A549 (cell line): ENCODE results near the gene QKI. TPM values are rescaled to one million over a fixed set of nuclear protein-coding genes. Genes with fewer than 3 reads are reported as not detected.

Source experiments
- ATAC-seq, 2 experiments: fragments of 200-7000 bp in 1 of 2; fragments of >200 bp in 1 of 2; cut with Nextera tagmentation in 1 of 2; cut with Tn5 transposase in 1 of 2; 3 replicates each; pipeline versions ENCODE4 v1.8.0 to v1.9.1; 2018 to 2020; ENCODE audit warnings: mild to moderate bottlenecking in 1 of 2, moderate library complexity in 1 of 2
- CTCF ChIA-PET: fragments of 300-600 bp; sonication (Branson Sonifier 250); formaldehyde crosslinking; extraction: SDS; loops from one replicate; lab custom pipeline; 2021; ENCODE audit warnings: antibody characterized with exemption, inconsistent platforms; lab: Yijun Ruan, JAX
- POLR2A ChIA-PET: fragments of 350-600 bp; formaldehyde crosslinking; extraction: SDS; loops from one replicate; lab custom pipeline; 2021; ENCODE audit warnings: antibody characterized with exemption, inconsistent platforms; lab: Yijun Ruan, JAX
- DNase-seq, 2 experiments: peaks; one replicate each; pipeline versions ENCODE4 v3.0.0 to v3.0.0-alpha.2; 2011 to 2016; ENCODE audit warnings: low read depth in 1 of 2, low spot score in 1 of 2
- FAIRE-seq: peaks from 2 replicates; lab custom pipeline; 2011; peaks lifted over from hg19 to GRCh38; lab: Jason Lieb, UNC
- H3K27ac ChIP-seq, 2 experiments: fragments of >200 bp; sonication (Bioruptor Twin); formaldehyde crosslinking; 3 replicates each; pipeline ENCODE4 v1.5.1; 2016 to 2017
- H3K4me1 ChIP-seq: fragments of >200 bp; sonication (Bioruptor Twin); formaldehyde crosslinking; 3 replicates; pipeline ENCODE4 v1.6.1; 2016
- H3K4me2 ChIP-seq: fragments of >200 bp; sonication (Bioruptor Twin); formaldehyde crosslinking; 3 replicates; pipeline ENCODE4 v1.6.1; 2016
- H3K4me3 ChIP-seq: fragments of >200 bp; sonication (Bioruptor Twin); formaldehyde crosslinking; 3 replicates; pipeline ENCODE4 v1.5.1; 2016
- H3K9me3 ChIP-seq: fragments of >200 bp; sonication (Bioruptor Twin); formaldehyde crosslinking; 3 replicates; pipeline ENCODE4 v1.6.1; 2016
- BHLHE40 ChIP-seq: IDR thresholded peaks from 2 replicates; pipeline ENCODE4 v1.6.1; 2012; ENCODE audit warnings: low read depth, low read length, inconsistent platforms
- CHD2 ChIP-seq: fragments of 150-350 bp; IDR thresholded peaks from 2 replicates; pipeline ENCODE4 v1.6.1; 2014; ENCODE audit warnings: low read length; ENCODE audit not compliant: partially characterized antibody
- CHD4 ChIP-seq: fragments of 200-600 bp; sonication (generic); IDR thresholded peaks from 2 replicates; pipeline ENCODE4 v1.6.1; 2016; ENCODE audit warnings: antibody characterized with exemption, mild to moderate bottlenecking, borderline replicate concordance
- EHF ChIP-seq: fragments of 250-450 bp; sonication (Bioruptor Pico); IDR thresholded peaks from 2 replicates; pipeline ENCODE4 v1.5.0; 2020; ENCODE audit warnings: mild to moderate bottlenecking
- EP300 ChIP-seq, 2 experiments: fragments of >200 bp; sonication (Bioruptor Twin); formaldehyde crosslinking; IDR thresholded peaks; 2 replicates in 1 of 2; 3 replicates in 1 of 2; pipeline ENCODE4 v1.6.1; 2016 to 2017
- FOXS1 ChIP-seq: fragments of 250-450 bp; sonication (Bioruptor Pico); IDR thresholded peaks from 2 replicates; pipeline ENCODE4 v1.5.0; 2020; ENCODE audit warnings: mild to moderate bottlenecking, moderate library complexity
- HES2 ChIP-seq: fragments of >200 bp; sonication (Bioruptor Twin); formaldehyde crosslinking; IDR thresholded peaks from 2 replicates; pipeline ENCODE4 v1.6.1; 2016
- JUN ChIP-seq, 2 experiments: fragments of >200 bp; sonication (Bioruptor Twin); formaldehyde crosslinking; IDR thresholded peaks; 2 replicates in 1 of 2; 3 replicates in 1 of 2; pipeline ENCODE4 v1.6.1; 2016 to 2017
- KDM1A ChIP-seq: fragments of 200-600 bp; sonication (generic); IDR thresholded peaks from 2 replicates; pipeline ENCODE4 v1.6.1; 2016; ENCODE audit warnings: low read depth, mild to moderate bottlenecking
- KDM5A ChIP-seq: fragments of 200-600 bp; sonication (generic); IDR thresholded peaks from 2 replicates; pipeline ENCODE4 v1.6.1; 2016; ENCODE audit warnings: antibody characterized with exemption, mild to moderate bottlenecking
- MAX ChIP-seq: IDR thresholded peaks from 2 replicates; pipeline ENCODE4 v1.6.1; 2012
- MAZ ChIP-seq: fragments of 150-350 bp; IDR thresholded peaks from 2 replicates; pipeline ENCODE4 v1.6.1; 2014; ENCODE audit warnings: antibody characterized with exemption, low read depth, low read length, borderline replicate concordance
- NR3C1 ChIP-seq: fragments of >200 bp; sonication (Bioruptor Twin); formaldehyde crosslinking; IDR thresholded peaks from 3 replicates; pipeline ENCODE4 v1.6.1; 2017
- PBX3 ChIP-seq: IDR thresholded peaks from 2 replicates; pipeline ENCODE4 v1.6.1; 2012
- PHF8 ChIP-seq: fragments of 200-600 bp; sonication (generic); IDR thresholded peaks from 2 replicates; pipeline ENCODE4 v1.6.1; 2016; ENCODE audit warnings: low read depth, mild to moderate bottlenecking, antibody characterized with exemption, moderate library complexity, borderline replicate concordance
- POLR2A ChIP-seq: IDR thresholded peaks from 2 replicates; pipeline ENCODE4 v1.6.1; 2012; ENCODE audit warnings: mild to moderate bottlenecking, low read length
- RAD21 ChIP-seq, 2 experiments: fragments of >200 bp in 1 of 2; sonication (Bioruptor Twin) in 1 of 2; formaldehyde crosslinking in 1 of 2; IDR thresholded peaks in 1 of 2; conservative IDR thresholded peaks in 1 of 2; 2 replicates in 1 of 2; 3 replicates in 1 of 2; pipeline ENCODE4 v1.6.1; 2012 to 2018; ENCODE audit warnings: inconsistent platforms in 1 of 2
- RCOR1 ChIP-seq: fragments of 150-350 bp; IDR thresholded peaks from 2 replicates; pipeline ENCODE4 v1.6.1; 2014; ENCODE audit warnings: antibody characterized with exemption, low read length, low read depth
- SMC3 ChIP-seq: fragments of >200 bp; sonication (Bioruptor Twin); formaldehyde crosslinking; IDR thresholded peaks from 3 replicates; pipeline ENCODE4 v1.6.1; 2018; ENCODE audit warnings: inconsistent platforms
- SREBF2 ChIP-seq: fragments of 450-650 bp; IDR thresholded peaks from 2 replicates; pipeline ENCODE4 v1.6.1; 2014; ENCODE audit warnings: mild to moderate bottlenecking, moderate library complexity
- TP53 ChIP-seq: fragments of 250-450 bp; sonication (Bioruptor Pico); IDR thresholded peaks from 2 replicates; pipeline ENCODE4 v1.5.0; 2021; ENCODE audit warnings: mild to moderate bottlenecking, moderate library complexity
- USF2 ChIP-seq: fragments of 450-650 bp; IDR thresholded peaks from 2 replicates; pipeline ENCODE4 v1.6.1; 2014; ENCODE audit warnings: antibody characterized with exemption
- ZFP36 ChIP-seq: fragments of 450-650 bp; IDR thresholded peaks from 2 replicates; pipeline ENCODE4 v1.6.1; 2014; ENCODE audit warnings: borderline replicate concordance; ENCODE audit not compliant: partially characterized antibody
- WGBS: methylation state at CpG from one replicate; pipeline ENCODE4 v1.1.6; 2017; ENCODE audit errors: missing lambda C conversion rate; 5-methylcytosine and 5-hydroxymethylcytosine counted together
- polyA plus RNA-seq, 4 experiments: library from polyadenylated mRNA; depleted of rRNA in 3 of 4; stranded (reverse); fragments of >200 nt; fragmentation: RNase III in 1 of 4; extraction: RNeasy Plus Mini Kit Qiagen cat#74134 plus additional on column Dnase treatment in 1 of 4; gene quantifications; 2 replicates in 3 of 4; 3 replicates in 1 of 4; pipeline ENCODE4 v1.2.3, GENCODE V29; 2011 to 2017
- TF ChIP-seq, protein P1 (sequence below): fragments of 250-450 bp; sonication (Bioruptor Pico); IDR thresholded peaks from 2 replicates; pipeline ENCODE4 v1.5.0; 2020; ENCODE audit warnings: low read depth, mild to moderate bottlenecking, moderate library complexity
- TF ChIP-seq, protein P2 (sequence below): fragments of >200 bp; sonication (Bioruptor Twin); formaldehyde crosslinking; IDR thresholded peaks from 3 replicates; pipeline ENCODE4 v1.5.1; 2016

The QKI gene
- polyA plus RNA-seq, 2 of the 4 experiments (the other 2 are of a cell fraction) = 71.9 to 98.2 TPM

GRCh38 chr6:163398815-163399214, 15.7 kb upstream of the QKI start:
- H3K4me3 ChIP-seq = no peak overlapping the region
- no peak for DNase-seq
- no peaks in the 10 kb centered on the region for H3K4me1 ChIP-seq
- CTCF ChIA-PET = no interaction called here
- POLR2A ChIA-PET = no interaction called here
- WGBS = 92% methylated on average over 9 of the region's 9 CpGs
- TF ChIP-seq RAD21 (conservative IDR thresholded peaks at IDR 0.05 in 1 of 2, IDR thresholded peaks at IDR 0.05 in 1 of 2) (no peak), ZFP36 (no peak), KDM1A (no peak), EHF (CRISPR knock-in tag) (no peak), PBX3 (no peak), MAZ (no peak), TP53 (CRISPR knock-in tag) (no peak), SMC3 (no peak), USF2 (no peak), PHF8 (no peak), CHD2 (no peak), MAX (no peak), NR3C1 (no peak), RCOR1 (no peak), HES2 (no peak), KDM5A (no peak), JUN (IDR thresholded peaks at IDR 0.05) (no peak)
- TF ChIP-seq, protein P1, sequence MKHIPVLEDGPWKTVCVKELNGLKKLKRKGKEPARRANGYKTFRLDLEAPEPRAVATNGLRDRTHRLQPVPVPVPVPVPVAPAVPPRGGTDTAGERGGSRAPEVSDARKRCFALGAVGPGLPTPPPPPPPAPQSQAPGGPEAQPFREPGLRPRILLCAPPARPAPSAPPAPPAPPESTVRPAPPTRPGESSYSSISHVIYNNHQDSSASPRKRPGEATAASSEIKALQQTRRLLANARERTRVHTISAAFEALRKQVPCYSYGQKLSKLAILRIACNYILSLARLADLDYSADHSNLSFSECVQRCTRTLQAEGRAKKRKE = no peak
- TF ChIP-seq, protein P2, sequence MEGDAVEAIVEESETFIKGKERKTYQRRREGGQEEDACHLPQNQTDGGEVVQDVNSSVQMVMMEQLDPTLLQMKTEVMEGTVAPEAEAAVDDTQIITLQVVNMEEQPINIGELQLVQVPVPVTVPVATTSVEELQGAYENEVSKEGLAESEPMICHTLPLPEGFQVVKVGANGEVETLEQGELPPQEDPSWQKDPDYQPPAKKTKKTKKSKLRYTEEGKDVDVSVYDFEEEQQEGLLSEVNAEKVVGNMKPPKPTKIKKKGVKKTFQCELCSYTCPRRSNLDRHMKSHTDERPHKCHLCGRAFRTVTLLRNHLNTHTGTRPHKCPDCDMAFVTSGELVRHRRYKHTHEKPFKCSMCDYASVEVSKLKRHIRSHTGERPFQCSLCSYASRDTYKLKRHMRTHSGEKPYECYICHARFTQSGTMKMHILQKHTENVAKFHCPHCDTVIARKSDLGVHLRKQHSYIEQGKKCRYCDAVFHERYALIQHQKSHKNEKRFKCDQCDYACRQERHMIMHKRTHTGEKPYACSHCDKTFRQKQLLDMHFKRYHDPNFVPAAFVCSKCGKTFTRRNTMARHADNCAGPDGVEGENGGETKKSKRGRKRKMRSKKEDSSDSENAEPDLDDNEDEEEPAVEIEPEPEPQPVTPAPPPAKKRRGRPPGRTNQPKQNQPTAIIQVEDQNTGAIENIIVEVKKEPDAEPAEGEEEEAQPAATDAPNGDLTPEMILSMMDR = no peak
- TF ChIP-seq, all 56 proteins: peak for 0
- no peak overlapping the region for H3K27ac ChIP-seq
- H3K9me3 ChIP-seq = no peaks in the 10 kb centered on the region
- no peak overlapping the region for H3K4me2 ChIP-seq
- FAIRE-seq (no peak), ATAC-seq (no peak)

DNA sequence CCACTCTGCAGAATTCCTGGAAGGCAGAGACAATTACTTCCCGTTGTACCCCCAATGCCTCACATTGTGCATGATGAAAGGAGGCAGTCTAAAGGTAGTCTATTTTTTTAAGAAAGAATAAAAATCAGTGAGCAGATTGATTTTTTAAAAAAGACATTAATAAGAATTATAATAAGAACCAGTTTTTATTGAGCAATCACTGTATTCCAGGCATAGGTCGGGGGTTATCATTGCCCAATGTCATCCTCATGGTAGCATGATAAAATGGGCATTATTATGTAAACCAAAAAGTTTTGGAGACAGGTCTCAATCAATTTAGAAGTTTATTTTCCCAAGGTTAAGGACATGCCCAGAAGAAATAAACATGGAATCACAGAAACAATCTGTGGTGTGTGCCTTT, 14.0 kb upstream of the QKI start:
- ATAC-seq = no peak
- no peaks in the 10 kb centered on the region for H3K9me3 ChIP-seq
- POLR2A ChIA-PET = no interaction called here
- no peak for TF ChIP-seq EP300 (IDR thresholded peaks at IDR 0.05)
- no peak for TF ChIP-seq CHD4
- TF ChIP-seq MAX = no peak
- TF ChIP-seq SREBF2 = no peak
- no peak for TF ChIP-seq BHLHE40
- TF ChIP-seq FOXS1 (CRISPR knock-in tag) = no peak
- no peak for TF ChIP-seq JUN (IDR thresholded peaks at IDR 0.05)
- no peak for TF ChIP-seq POLR2A
- no peak for TF ChIP-seq USF2
- CTCF ChIA-PET = no interaction called here
- no peak overlapping the region for H3K27ac ChIP-seq
- no peak overlapping the region for H3K4me2 ChIP-seq
- FAIRE-seq = no peak
- no peaks in the 10 kb centered on the region for H3K4me1 ChIP-seq
- DNase-seq = no peak
- H3K4me3 ChIP-seq = no peak overlapping the region
- WGBS = 95% methylated on average over 2 of the region's 2 CpGs
